ENCODE data around the gene MYH3. TPM values are rescaled to one million over a fixed set of nuclear protein-coding genes. Genes with fewer than 3 reads are reported as not detected.

Gene MYH3
- total RNA-seq, 1 experiment from 2014 or later = 4.1 TPM

- Histone ChIP-seq H3K79me2 (ENCODE audit: low read length) (no peaks in the 10 kb centered on the region), H3K9me3 (ENCODE audit: low read length) (no peaks in the 10 kb centered on the region), H3K4me2 (ENCODE audit: low read length) (no peak overlapping the region), H3K9ac (ENCODE audit: low read length) (no peak overlapping the region), H3K27me3 (ENCODE audit: low read length) (no peaks in the 10 kb centered on the region), H2AFZ (ENCODE audit: low read length) (no peak overlapping the region), H3K36me3 (ENCODE audit: low read depth, low read length) (no peaks in the 10 kb centered on the region), H3K27ac (ENCODE audit: low read length) (no peak overlapping the region), H3K9me2 (replicated peaks; ENCODE audit: low read length) (no peaks in the 10 kb centered on the region), H3K4me3 (ENCODE audit: low read length) (no peak overlapping the region), H3F3A (ENCODE audit: low read length, unreplicated experiment) (no peaks in the 10 kb centered on the region), H4K20me1 (ENCODE audit: low read length) (no peaks in the 10 kb centered on the region), H3K4me1 (ENCODE audit: insufficient read depth, low read length) (no peaks in the 10 kb centered on the region)
- no TSS peak for BruUV-seq (replicated peaks)
- DNase-seq (no peak), ATAC-seq (no peak)
- CTCF ChIA-PET = no interaction called here
- intact Hi-C loops (cut with micrococcal nuclease) = no loop called here
- POLR2A ChIA-PET (ENCODE audit: unreplicated experiment) = no interaction called here
- TF ChIP-seq EZH2phosphoT487 (IDR thresholded peaks at IDR 0.05; ENCODE audit: borderline replicate concordance, low read length) = no peak
- TF ChIP-seq CTCF (conservative IDR thresholded peaks at IDR 0.05; ENCODE audit: low read depth, low read length) = peak; percentile 41; the same call in 1 of the 2 replicates
These were observed 28.4 kb downstream of the MYH3 start for GRCh38 chr17:10628756-10629155.

- H3K4me1 ChIP-seq (ENCODE audit: insufficient read depth, low read length) = no peaks in the 10 kb centered on the region
- no peak for ATAC-seq
- no peaks in the 10 kb centered on the region for H4K20me1 ChIP-seq (ENCODE audit: low read length)
- ChIA-PET CTCF (no interaction called here), POLR2A (ENCODE audit: unreplicated experiment) (no interaction called here)
- no peak overlapping the region for H2AFZ ChIP-seq (ENCODE audit: low read length)
- no peak for TF ChIP-seq EZH2phosphoT487 (IDR thresholded peaks at IDR 0.05; ENCODE audit: borderline replicate concordance, low read length)
- TF ChIP-seq EZH2 (IDR thresholded peaks at IDR 0.05; ENCODE audit: low read length, unreplicated experiment) = no peak
- TF ChIP-seq CTCF (conservative IDR thresholded peaks at IDR 0.05; ENCODE audit: low read depth, low read length) = no peak
- no peak overlapping the region for H3K4me3 ChIP-seq (ENCODE audit: low read length)
- H3K27ac ChIP-seq (ENCODE audit: low read length) = no peak overlapping the region
- no peak overlapping the region for H3K4me2 ChIP-seq (ENCODE audit: low read length)
- intact Hi-C loops (cut with micrococcal nuclease) = no loop called here
- H3F3A ChIP-seq (ENCODE audit: low read length, unreplicated experiment) = no peaks in the 10 kb centered on the region
- H3K36me3 ChIP-seq (ENCODE audit: low read depth, low read length) = no peaks in the 10 kb centered on the region
- DNase-seq = no peak
- no peaks in the 10 kb centered on the region for H3K9me3 ChIP-seq (ENCODE audit: low read length)
- no peaks in the 10 kb centered on the region for H3K79me2 ChIP-seq (ENCODE audit: low read length)
- H3K27me3 ChIP-seq (ENCODE audit: low read length) = no peaks in the 10 kb centered on the region
- H3K9ac ChIP-seq (ENCODE audit: low read length) = no peak overlapping the region
- H3K9me2 ChIP-seq (replicated peaks; ENCODE audit: low read length) = no peaks in the 10 kb centered on the region
- no TSS peak for BruUV-seq (replicated peaks)
These were observed 30.7 kb downstream of the MYH3 start for GRCh38 chr17:10626390-10626789.

- H3K36me3 ChIP-seq (ENCODE audit: low read depth, low read length) = no peaks in the 10 kb centered on the region
- intact Hi-C loops (cut with micrococcal nuclease) = no loop called here
- H3K4me2 ChIP-seq (ENCODE audit: low read length) = no peak overlapping the region
- H2AFZ ChIP-seq (ENCODE audit: low read length) = no peak overlapping the region
- POLR2A ChIA-PET (ENCODE audit: unreplicated experiment) = no interaction called here
- no peaks in the 10 kb centered on the region for H3K79me2 ChIP-seq (ENCODE audit: low read length)
- H3K27me3 ChIP-seq (ENCODE audit: low read length) = no peaks in the 10 kb centered on the region
- H3K9me3 ChIP-seq (ENCODE audit: low read length) = no peaks in the 10 kb centered on the region
- H3K9ac ChIP-seq (ENCODE audit: low read length) = no peak overlapping the region
- no peak for ATAC-seq
- no peaks in the 10 kb centered on the region for H4K20me1 ChIP-seq (ENCODE audit: low read length)
- BruUV-seq (replicated peaks) = no TSS peak
- no peak overlapping the region for H3K27ac ChIP-seq (ENCODE audit: low read length)
- no peaks in the 10 kb centered on the region for H3K4me1 ChIP-seq (ENCODE audit: insufficient read depth, low read length)
- DNase-seq = no peak
- H3F3A ChIP-seq (ENCODE audit: low read length, unreplicated experiment) = no peaks in the 10 kb centered on the region
- H3K4me3 ChIP-seq (ENCODE audit: low read length) = no peak overlapping the region
- CTCF ChIA-PET = no interaction called here
- H3K9me2 ChIP-seq (replicated peaks; ENCODE audit: low read length) = no peaks in the 10 kb centered on the region
- TF ChIP-seq EZH2phosphoT487 (IDR thresholded peaks at IDR 0.05; ENCODE audit: borderline replicate concordance, low read length) (no peak), EZH2 (IDR thresholded peaks at IDR 0.05; ENCODE audit: low read length, unreplicated experiment) (no peak), CTCF (conservative IDR thresholded peaks at IDR 0.05; ENCODE audit: low read depth, low read length) (no peak)
These were observed 32.1 kb downstream of the MYH3 start for GRCh38 chr17:10624969-10625368.
